Measurements from ENCODE around the gene PPIL4.

DNA sequence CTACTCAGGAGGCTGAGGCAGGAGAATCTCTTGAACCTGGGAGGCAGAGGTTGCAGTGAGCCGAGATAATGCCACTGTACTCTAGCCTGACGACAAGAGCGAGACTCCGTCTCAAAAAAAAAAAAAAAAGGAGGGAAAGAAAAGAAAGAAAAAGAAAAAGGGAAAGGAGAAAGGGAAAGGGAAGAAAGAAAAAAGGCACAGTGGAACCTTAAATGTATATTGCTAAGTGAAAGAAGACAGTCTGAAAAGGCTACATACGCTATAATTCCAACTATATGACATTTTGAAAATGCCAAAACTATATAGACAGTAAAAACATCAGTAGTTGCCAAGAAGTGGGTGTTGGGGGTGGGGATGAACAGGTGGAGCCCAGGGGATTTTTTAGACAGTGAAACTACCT is 16.2 kb downstream of the PPIL4 start:
- TF ChIP-seq POLR2A (IDR thresholded peaks at IDR 0.05) (no peak), POLR2AphosphoS5 (IDR thresholded peaks at IDR 0.05) (no peak)
- TF ChIP-seq, protein P1, sequence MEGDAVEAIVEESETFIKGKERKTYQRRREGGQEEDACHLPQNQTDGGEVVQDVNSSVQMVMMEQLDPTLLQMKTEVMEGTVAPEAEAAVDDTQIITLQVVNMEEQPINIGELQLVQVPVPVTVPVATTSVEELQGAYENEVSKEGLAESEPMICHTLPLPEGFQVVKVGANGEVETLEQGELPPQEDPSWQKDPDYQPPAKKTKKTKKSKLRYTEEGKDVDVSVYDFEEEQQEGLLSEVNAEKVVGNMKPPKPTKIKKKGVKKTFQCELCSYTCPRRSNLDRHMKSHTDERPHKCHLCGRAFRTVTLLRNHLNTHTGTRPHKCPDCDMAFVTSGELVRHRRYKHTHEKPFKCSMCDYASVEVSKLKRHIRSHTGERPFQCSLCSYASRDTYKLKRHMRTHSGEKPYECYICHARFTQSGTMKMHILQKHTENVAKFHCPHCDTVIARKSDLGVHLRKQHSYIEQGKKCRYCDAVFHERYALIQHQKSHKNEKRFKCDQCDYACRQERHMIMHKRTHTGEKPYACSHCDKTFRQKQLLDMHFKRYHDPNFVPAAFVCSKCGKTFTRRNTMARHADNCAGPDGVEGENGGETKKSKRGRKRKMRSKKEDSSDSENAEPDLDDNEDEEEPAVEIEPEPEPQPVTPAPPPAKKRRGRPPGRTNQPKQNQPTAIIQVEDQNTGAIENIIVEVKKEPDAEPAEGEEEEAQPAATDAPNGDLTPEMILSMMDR (IDR thresholded peaks at IDR 0.05): no peak
